Peyer's patch (tissue), 4 donors: ENCODE data around the gene MRPS31.
A peak's percentile ranks its signal among the peaks of the same experiment; 100 is the strongest.

ENCODE experiments used
- POLR2A ChIP-seq, 2 donors: fragments of 450-650 bp; IDR thresholded peaks; one replicate each; pipeline ENCODE4 v1.5.1; 2017; ENCODE audit warnings: antibody characterized with exemption in 2 of 2, mild to moderate bottlenecking in 2 of 2, moderate library complexity in 2 of 2
- TF ChIP-seq, protein P1 (sequence below), 6 experiments: fragments of 450-650 bp in 4 of 6; fragments of 200-600 bp in 2 of 6; sonication (generic) in 1 of 6; IDR thresholded peaks; one replicate each; pipeline ENCODE4 v1.5.1; 2017 to 2019; ENCODE audit warnings: antibody characterized with exemption in 6 of 6, mild to moderate bottlenecking in 3 of 6, moderate library complexity in 1 of 6

- TF ChIP-seq, protein P1, sequence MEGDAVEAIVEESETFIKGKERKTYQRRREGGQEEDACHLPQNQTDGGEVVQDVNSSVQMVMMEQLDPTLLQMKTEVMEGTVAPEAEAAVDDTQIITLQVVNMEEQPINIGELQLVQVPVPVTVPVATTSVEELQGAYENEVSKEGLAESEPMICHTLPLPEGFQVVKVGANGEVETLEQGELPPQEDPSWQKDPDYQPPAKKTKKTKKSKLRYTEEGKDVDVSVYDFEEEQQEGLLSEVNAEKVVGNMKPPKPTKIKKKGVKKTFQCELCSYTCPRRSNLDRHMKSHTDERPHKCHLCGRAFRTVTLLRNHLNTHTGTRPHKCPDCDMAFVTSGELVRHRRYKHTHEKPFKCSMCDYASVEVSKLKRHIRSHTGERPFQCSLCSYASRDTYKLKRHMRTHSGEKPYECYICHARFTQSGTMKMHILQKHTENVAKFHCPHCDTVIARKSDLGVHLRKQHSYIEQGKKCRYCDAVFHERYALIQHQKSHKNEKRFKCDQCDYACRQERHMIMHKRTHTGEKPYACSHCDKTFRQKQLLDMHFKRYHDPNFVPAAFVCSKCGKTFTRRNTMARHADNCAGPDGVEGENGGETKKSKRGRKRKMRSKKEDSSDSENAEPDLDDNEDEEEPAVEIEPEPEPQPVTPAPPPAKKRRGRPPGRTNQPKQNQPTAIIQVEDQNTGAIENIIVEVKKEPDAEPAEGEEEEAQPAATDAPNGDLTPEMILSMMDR (IDR thresholded peaks at IDR 0.05): no peak
- peak in 1 of 2 donors; percentile 50 for TF ChIP-seq POLR2A (IDR thresholded peaks at IDR 0.05)
These were observed 41.9 kb upstream of the MRPS31 start for GRCh38 chr13:40812724-40813445.
